ENCODE results near the gene PCSK7.

The PCSK7 gene

GRCh38 chr11:117197516-117198456 lies 34.1 kb downstream of the PCSK7 start:
- peak; percentile 75 for TF ChIP-seq CTCF (IDR thresholded peaks at IDR 0.05; ENCODE audit: low read depth, low read length, missing control alignments)
- no peak for DNase-seq
- Histone ChIP-seq H3K27me3 (replicated peaks) (no peaks in the 10 kb centered on the region), H3K27ac (peak overlapping the region; percentile 88), H3K4me3 (ENCODE audit: low read depth, low read length) (no peak overlapping the region), H3K36me3 (replicated peaks) (peaks cover 29% of the 10 kb centered on the region)
- in situ Hi-C loops (cut with HindIII; ENCODE audit: low pct_ligation_motif_present, low sequenced_read_pairs) = no loop called here

GRCh38 chr11:117197006-117197405 lies 34.9 kb downstream of the PCSK7 start:
- peaks cover 29% of the 10 kb centered on the region for H3K36me3 ChIP-seq (replicated peaks)
- no peak overlapping the region for H3K27ac ChIP-seq

GRCh38 chr11:117195761-117196160 lies 36.1 kb downstream of the PCSK7 start:
- TF ChIP-seq CTCF (IDR thresholded peaks at IDR 0.05; ENCODE audit: low read depth, low read length, missing control alignments) = no peak
- no peak for DNase-seq
- no peaks in the 10 kb centered on the region for H3K27me3 ChIP-seq (replicated peaks)
- in situ Hi-C loops (cut with HindIII; ENCODE audit: low pct_ligation_motif_present, low sequenced_read_pairs) = no loop called here
- no peak overlapping the region for H3K4me3 ChIP-seq (ENCODE audit: low read depth, low read length)
- H3K36me3 ChIP-seq (replicated peaks) = peaks cover 24% of the 10 kb centered on the region
- H3K27ac ChIP-seq = no peak overlapping the region

More at GRCh38 chr11:117197006-117197405, 34.9 kb downstream of the PCSK7 start:
- in situ Hi-C loops (cut with HindIII; ENCODE audit: low pct_ligation_motif_present, low sequenced_read_pairs) = no loop called here
- no peak for TF ChIP-seq CTCF (IDR thresholded peaks at IDR 0.05; ENCODE audit: low read depth, low read length, missing control alignments)
- Histone ChIP-seq H3K27me3 (replicated peaks) (no peaks in the 10 kb centered on the region), H3K4me3 (ENCODE audit: low read depth, low read length) (no peak overlapping the region)
- DNase-seq = no peak

GRCh38 chr11:117195258-117195657 lies 36.6 kb downstream of the PCSK7 start:
- in situ Hi-C loops (cut with HindIII; ENCODE audit: low pct_ligation_motif_present, low sequenced_read_pairs) = no loop called here
- Histone ChIP-seq H3K27me3 (replicated peaks) (no peaks in the 10 kb centered on the region), H3K4me3 (ENCODE audit: low read depth, low read length) (no peak overlapping the region), H3K36me3 (replicated peaks) (peaks cover 28% of the 10 kb centered on the region), H3K27ac (no peak overlapping the region)
- DNase-seq = no peak
- no peak for TF ChIP-seq CTCF (IDR thresholded peaks at IDR 0.05; ENCODE audit: low read depth, low read length, missing control alignments)

GRCh38 chr11:117194267-117194666 lies 37.6 kb downstream of the PCSK7 start:
- no peak for DNase-seq
- in situ Hi-C loops (cut with HindIII; ENCODE audit: low pct_ligation_motif_present, low sequenced_read_pairs) = no loop called here
- Histone ChIP-seq H3K27ac (no peak overlapping the region), H3K27me3 (replicated peaks) (no peaks in the 10 kb centered on the region), H3K4me3 (ENCODE audit: low read depth, low read length) (no peak overlapping the region), H3K36me3 (replicated peaks) (peaks cover 34% of the 10 kb centered on the region)
- no peak for TF ChIP-seq CTCF (IDR thresholded peaks at IDR 0.05; ENCODE audit: low read depth, low read length, missing control alignments)
